Measurements from ENCODE around the gene H2BK1. TPM values are rescaled to one million over a fixed set of nuclear protein-coding genes. Genes with fewer than 3 reads are reported as not detected.

The H2BK1 gene
- total RNA-seq, 1 donor from 2014 or later: not detected

DNA sequence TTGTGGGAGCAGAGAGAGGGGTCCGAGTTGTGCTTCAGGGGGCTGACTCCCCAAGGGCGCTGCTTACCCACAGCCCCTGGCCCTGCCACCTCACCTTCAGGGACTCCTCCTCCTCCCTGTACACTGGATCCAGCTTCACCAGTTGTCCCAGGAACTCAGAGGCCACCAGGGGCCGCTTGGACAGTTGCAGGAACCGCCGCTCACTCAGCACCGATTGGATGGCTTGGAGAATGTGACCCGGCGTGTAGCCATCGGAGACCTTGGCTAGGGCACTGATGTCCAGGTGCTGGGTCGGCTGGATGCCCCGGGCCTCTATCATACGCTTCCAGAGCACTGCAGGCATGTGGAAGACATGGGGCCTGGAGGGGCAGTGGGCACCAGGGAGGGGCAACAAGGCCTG lies 18.7 kb downstream of the H2BK1 start:
- intact Hi-C loops (cut with DNase I): no loop called here
- ATAC-seq (no peak), DNase-seq (ENCODE audit: missing footprints) (peak; percentile 42)

GRCh38 chr7:151189038-151189437 lies 21.2 kb downstream of the H2BK1 start:
- no peak for DNase-seq (ENCODE audit: missing footprints)
- no peak for ATAC-seq
- intact Hi-C loops (cut with DNase I): loop anchor here (5.0 kb wide), 1 partner anchor 53 kb away; no protein-coding TSS in a partner anchor

GRCh38 chr7:151188252-151188542 lies 22.1 kb downstream of the H2BK1 start:
- intact Hi-C loops (cut with DNase I): loop anchor here (5.0 kb wide), 1 partner anchor 54 kb away; no protein-coding TSS in a partner anchor
- DNase-seq (ENCODE audit: missing footprints) (peak; percentile 31), ATAC-seq (no peak)

GRCh38 chr7:151187409-151188251 lies 22.7 kb downstream of the H2BK1 start:
- ATAC-seq (peak; percentile 90), DNase-seq (ENCODE audit: missing footprints) (peak; percentile 73)
- intact Hi-C loops (cut with DNase I): loop anchor here (2.0 to 5.0 kb wide), 2 partner anchors 39 to 55 kb away; partner anchors contain the start of gene ABCF2

GRCh38 chr7:151186640-151187408 lies 23.5 kb downstream of the H2BK1 start, which contains the start of gene ASB10:
TSS of gene ASB10 (minus strand) at chr7:151187250. CDS start at chr7:151187130, 120 bp downstream.
- ATAC-seq: peak; percentile 84
- peak; percentile 71 for DNase-seq (ENCODE audit: missing footprints)
- intact Hi-C loops (cut with DNase I): loop anchor here (2.0 to 5.0 kb wide), 2 partner anchors 40 to 55 kb away; partner anchors contain the start of gene ABCF2

DNA sequence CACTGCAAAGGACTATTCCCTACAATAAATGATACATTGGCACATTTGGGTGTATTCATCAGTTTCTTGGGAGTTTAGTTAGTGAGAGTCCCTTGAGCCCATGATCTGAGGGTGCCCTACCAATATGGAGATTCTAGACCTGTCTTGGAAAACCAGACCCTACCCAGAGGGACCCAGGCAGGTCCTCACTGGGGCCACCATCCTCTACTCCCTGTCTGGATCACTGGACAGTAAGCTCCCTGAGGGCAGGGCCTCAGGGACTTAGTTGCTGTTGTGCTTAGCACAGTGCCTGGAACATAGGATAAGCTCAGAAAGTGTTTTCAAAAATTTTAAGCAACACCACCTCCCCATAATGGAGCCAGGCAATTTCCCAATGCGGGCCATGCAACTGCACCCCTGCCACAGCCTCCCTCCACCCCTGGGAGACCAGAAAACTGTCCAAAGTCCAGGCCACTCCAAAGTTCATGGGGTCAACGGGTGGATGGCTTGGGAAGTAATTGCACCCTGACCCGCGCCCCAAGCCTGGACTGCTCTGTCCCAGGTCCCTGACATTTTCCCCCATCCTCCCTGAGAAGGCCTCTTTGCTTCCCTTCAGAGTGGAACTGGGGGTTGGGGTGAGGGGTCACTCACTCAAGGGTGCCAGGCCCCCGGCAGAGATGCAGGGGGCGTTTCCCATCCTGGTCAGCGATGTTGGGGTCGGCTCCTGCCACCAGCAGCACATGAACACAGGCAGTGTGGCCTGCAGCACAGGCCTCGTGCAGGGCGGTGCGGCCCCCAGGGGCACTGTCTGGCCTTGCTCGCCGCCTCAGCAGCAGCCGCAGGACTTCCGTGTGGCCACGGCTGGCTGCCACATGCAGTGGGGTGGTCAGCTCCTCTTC lies 24.3 kb downstream of the H2BK1 start:
- DNase-seq (ENCODE audit: missing footprints) (peak; percentile 44), ATAC-seq (peak; percentile 14)
- intact Hi-C loops (cut with DNase I): loop anchor here (2.0 to 5.0 kb wide), 2 partner anchors 41 to 56 kb away; partner anchors contain the start of gene ABCF2

GRCh38 chr7:151181011-151181431 lies 29.3 kb downstream of the H2BK1 start:
- intact Hi-C loops (cut with DNase I): no loop called here
- no peak for ATAC-seq
- peak; percentile 60 for DNase-seq (ENCODE audit: missing footprints)

DNA sequence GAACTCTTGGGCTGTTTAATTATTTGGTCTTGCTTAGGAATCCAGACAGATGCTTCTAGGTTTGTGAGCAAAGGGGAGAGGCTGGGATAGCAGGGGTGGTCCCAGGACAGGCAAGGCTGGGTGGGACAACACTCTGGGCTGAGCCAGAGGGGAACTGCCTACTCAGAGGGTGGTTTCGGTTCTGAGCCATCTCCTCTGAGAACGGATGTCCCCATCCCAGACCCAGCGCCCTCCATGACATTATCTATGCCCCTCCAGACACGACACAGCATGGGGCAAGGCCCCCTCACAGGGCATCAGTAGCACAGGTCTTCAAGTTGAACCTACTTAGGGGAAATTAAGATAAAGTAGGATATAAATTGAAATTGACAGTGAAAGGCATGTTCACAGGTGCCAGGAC lies 30.3 kb downstream of the H2BK1 start:
- no peak for DNase-seq (ENCODE audit: missing footprints)
- intact Hi-C loops (cut with DNase I): no loop called here
- ATAC-seq: no peak

- DNase-seq (ENCODE audit: missing footprints) (peak; percentile 45), ATAC-seq (no peak)
- intact Hi-C loops (cut with DNase I): no loop called here
Measured at GRCh38 chr7:151179287-151179860, 30.9 kb downstream of the H2BK1 start.

DNA sequence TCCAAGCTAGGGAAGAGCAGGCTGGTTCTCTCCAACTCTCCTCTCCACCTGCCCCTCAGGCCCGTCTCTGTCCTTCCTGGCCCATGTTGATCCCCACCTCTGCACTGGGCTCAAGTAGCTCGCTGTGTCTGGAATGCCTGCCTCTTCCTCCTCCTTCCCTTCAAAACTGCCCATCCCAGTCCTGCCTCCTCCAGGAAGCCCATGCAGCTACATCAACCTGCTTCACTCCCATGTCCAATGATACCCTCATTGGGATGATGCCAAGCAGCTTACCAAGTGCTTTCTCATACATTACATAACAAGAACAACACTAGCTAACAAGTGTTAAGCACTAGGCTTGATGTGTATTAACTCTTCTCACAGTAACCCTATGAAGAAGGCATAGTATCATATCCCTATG lies 31.5 kb downstream of the H2BK1 start:
- intact Hi-C loops (cut with DNase I): no loop called here
- ATAC-seq (no peak), DNase-seq (ENCODE audit: missing footprints) (no peak)

GRCh38 chr7:151178236-151178635 lies 32.1 kb downstream of the H2BK1 start:
- intact Hi-C loops (cut with DNase I): no loop called here
- DNase-seq (ENCODE audit: missing footprints) (no peak), ATAC-seq (no peak)

DNA sequence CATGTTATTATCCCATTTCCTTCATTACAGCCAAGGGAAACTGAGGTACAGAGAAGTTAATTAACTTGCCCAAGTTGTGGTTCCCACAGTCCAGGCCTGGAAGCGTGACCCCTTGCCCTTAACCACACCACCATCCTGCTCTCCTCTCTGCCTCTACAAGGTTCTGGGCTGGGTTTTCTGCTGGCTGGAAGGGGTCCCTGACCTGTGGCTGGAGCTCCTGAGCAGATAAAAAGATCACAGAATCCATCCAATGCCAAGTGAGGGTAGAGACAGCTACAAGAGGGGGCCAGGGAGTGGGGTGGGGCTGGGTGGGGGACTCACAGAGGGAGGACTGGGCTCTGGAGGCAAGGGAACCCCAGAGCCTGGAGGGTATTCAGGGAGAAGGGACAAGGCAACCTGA lies 33.0 kb downstream of the H2BK1 start:
- intact Hi-C loops (cut with DNase I): no loop called here
- DNase-seq (ENCODE audit: missing footprints): no peak
- no peak for ATAC-seq

GRCh38 chr7:151176401-151176800 lies 33.9 kb downstream of the H2BK1 start:
- ATAC-seq (no peak), DNase-seq (ENCODE audit: missing footprints) (peak; percentile 30)
- intact Hi-C loops (cut with DNase I): no loop called here

DNA sequence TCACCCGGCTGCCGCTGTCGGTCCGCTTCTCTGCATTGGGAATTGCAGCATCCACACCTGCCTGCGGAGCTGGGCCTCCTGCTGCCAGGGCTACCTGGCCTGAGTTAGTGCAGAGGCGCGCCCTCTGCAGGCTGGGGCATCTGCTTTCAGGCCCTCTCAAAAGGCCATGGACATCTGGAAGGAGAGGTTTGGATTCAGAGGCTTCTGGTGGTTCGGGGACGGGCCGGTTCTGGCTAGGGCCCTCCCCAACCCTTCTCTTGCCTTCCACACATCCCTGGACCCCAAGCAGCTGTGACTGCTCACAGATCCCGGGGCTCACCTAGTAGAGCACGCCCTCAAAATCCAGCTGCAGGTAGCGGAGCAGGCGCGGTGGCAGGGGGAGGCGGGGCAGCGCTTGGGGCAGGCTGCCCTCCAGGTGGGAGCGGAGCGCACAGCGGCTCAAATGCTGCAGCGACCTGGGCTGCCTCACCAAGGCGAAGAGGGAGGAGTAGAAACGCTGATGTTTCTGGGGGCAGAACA lies 34.4 kb downstream of the H2BK1 start:
- no peak for ATAC-seq
- DNase-seq (ENCODE audit: missing footprints): peak; percentile 62
- intact Hi-C loops (cut with DNase I): no loop called here

DNA sequence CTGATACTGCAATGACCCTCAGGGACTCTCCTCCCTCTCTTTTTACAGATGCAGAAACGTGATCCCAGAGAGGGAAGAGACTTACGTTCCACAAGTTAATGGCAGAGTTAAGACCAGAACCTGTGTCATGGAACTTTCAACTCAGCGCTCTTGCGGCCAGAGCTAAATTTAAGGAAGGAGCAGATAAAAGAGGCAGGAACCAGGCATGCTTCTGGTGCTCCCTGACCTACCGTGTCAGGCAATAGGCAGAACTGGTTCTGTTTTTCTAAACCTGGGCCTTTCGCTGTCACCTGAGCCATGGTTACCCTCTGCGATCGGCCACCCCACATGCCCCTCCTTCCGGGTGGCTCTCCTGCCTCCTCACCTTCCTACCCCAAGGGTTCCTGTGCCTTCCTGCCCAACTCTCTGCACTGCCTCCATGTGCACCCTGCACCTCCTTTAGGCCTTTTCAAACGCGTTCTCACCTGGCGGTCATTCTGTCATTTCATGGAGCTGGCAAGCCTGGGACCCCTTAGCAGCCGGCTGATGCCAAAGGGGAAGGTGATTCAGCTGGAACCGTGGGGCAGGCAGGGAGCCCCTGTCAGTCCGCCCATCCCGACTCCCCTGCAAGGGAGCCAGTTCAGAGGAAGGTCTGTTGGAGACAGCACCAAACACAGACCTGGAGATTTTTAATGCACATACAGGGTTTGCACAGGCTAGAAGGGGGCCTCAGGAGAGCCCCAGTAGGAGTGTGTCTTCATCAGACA lies 35.1 kb downstream of the H2BK1 start:
- DNase-seq (ENCODE audit: missing footprints) (no peak), ATAC-seq (no peak)
- intact Hi-C loops (cut with DNase I): no loop called here

GRCh38 chr7:151174246-151175046 lies 35.8 kb downstream of the H2BK1 start:
- peak; percentile 61 for DNase-seq (ENCODE audit: missing footprints)
- no peak for ATAC-seq
- intact Hi-C loops (cut with DNase I): no loop called here
